Fibroblast of the aortic adventitia (primary cell): Measurements from ENCODE around the gene PDZD7. TPM values are rescaled to one million over a fixed set of nuclear protein-coding genes. Genes with fewer than 3 reads are reported as not detected.
A peak's percentile ranks its signal among the peaks of the same experiment; 100 is the strongest.

Source experiments
- DNase-seq: peaks from one replicate; pipeline ENCODE4 v3.0.0-alpha.2; 2010; ENCODE audit warnings: low read depth
- H3K4me3 ChIP-seq: 2 replicates; pipeline ENCODE4 v1.5.1; 2011; ENCODE audit warnings: low read depth, mild to moderate bottlenecking, control low read depth, low read length, moderate library complexity
- total RNA-seq: library from RNA; depleted of rRNA; stranded (reverse); fragments of >200 nt; gene quantifications from 2 replicates; pipeline ENCODE4 v1.2.3, GENCODE V29; 2012; ENCODE audit warnings: low replicate concordance
- TF ChIP-seq, protein P1 (sequence below): IDR thresholded peaks from 2 replicates; pipeline ENCODE4 v1.5.1; 2011; ENCODE audit warnings: mild to moderate bottlenecking, low read length, control low read depth, inconsistent platforms; ENCODE audit not compliant: insufficient read depth

Gene PDZD7
- total RNA-seq, 1 donor, result 0.27 TPM

DNA sequence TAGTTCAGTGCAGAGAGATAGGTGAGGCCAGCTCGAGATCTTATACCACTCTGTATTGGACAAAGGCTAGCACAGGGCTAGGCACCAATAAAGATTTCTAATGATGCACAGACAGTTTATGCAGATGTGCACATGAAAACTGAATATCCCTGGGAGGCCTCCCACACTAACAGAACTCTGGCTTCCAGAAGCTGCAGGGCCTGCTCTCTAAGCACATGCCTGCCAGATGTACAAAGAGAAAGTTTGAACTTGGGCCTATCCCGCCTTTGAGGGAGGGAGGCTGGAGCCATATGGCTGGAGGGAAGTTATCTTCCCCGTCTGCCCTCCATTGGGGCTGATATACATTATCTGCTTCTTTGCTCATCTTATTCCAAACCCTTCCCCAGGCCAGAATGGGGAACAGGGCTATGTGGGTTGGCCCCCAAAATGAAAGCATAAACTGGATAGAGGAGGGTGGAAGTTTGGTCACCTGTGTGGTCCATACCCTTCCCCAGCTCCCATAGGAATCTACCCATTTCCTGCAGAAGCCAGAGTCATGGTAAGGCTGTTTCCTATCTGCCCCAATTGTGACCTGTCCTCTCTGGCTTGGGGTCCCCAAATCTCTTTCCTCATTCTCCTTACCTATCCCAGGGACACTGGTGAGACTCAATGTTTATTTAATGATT, 34.7 kb upstream of the PDZD7 start:
- peak overlapping the region; percentile 64 for H3K4me3 ChIP-seq
- peak; percentile 71 for DNase-seq
- TF ChIP-seq, protein P1, sequence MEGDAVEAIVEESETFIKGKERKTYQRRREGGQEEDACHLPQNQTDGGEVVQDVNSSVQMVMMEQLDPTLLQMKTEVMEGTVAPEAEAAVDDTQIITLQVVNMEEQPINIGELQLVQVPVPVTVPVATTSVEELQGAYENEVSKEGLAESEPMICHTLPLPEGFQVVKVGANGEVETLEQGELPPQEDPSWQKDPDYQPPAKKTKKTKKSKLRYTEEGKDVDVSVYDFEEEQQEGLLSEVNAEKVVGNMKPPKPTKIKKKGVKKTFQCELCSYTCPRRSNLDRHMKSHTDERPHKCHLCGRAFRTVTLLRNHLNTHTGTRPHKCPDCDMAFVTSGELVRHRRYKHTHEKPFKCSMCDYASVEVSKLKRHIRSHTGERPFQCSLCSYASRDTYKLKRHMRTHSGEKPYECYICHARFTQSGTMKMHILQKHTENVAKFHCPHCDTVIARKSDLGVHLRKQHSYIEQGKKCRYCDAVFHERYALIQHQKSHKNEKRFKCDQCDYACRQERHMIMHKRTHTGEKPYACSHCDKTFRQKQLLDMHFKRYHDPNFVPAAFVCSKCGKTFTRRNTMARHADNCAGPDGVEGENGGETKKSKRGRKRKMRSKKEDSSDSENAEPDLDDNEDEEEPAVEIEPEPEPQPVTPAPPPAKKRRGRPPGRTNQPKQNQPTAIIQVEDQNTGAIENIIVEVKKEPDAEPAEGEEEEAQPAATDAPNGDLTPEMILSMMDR, result no peak

DNA sequence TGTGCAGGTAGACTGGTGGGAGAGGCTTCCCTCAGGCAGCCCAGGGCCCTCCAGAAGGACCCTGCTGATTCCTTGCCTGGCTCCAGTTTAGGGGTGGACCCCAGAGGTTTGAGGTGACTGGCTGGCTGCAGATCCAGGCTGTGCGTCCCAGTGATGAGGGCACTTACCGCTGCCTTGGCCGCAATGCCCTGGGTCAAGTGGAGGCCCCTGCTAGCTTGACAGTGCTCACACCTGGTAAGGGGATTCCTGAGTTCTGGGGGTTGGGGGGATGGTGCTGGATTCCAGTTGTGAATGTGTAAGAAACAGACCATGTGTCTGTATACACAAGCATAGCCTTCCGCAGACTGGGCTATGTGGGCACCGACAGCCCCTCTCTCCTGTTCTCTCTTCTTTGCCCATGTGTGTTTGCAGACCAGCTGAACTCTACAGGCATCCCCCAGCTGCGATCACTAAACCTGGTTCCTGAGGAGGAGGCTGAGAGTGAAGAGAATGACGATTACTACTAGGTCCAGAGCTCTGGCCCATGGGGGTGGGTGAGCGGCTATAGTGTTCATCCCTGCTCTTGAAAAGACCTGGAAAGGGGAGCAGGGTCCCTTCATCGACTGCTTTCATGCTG, 33.6 kb upstream of the PDZD7 start:
- no peak overlapping the region for H3K4me3 ChIP-seq
- DNase-seq, result no peak
- TF ChIP-seq, protein P1, result no peak

DNA sequence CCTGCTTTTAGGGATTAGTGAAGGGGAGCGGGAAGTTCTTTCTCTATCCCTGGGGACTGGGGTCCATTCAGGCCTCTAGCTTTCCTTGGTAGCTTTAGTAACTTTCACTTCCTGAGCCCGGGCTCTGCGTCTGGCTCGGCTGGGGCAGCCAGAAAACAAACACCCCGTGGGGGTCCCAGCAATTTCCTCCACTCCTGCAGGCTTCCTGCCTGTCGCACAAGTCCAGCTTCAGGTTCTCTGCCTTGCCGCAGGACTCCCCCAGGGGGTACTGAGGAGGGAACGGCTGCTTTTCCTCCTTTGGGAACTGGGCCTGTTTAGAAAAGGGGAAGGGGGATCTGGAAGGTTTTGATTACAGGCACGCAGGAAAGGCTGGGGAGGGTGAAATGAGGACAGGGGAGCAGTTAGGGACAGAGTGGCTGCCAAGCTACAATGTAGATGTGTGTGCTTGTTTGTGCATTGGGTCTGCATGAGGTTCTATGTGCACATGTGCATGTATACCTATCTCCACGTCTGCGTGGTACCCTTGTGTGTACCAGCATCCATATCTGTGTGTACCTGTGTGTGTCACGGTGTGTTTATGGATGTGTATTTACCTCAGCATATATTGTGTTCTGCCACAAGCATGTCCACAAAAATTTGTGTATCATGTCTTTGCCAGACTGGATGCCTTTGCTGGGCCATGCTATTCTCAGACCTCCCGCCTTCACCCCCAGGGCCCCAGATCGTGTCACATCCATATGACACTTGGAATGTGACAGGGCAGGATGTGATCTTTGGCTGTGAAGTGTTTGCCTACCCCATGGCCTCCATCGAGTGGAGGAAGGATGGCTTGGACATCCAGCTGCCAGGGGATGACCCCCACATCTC, 32.9 kb upstream of the PDZD7 start:
- TF ChIP-seq, protein P1, result no peak
- DNase-seq, result no peak
- peak overlapping the region; percentile 100 for H3K4me3 ChIP-seq

DNA sequence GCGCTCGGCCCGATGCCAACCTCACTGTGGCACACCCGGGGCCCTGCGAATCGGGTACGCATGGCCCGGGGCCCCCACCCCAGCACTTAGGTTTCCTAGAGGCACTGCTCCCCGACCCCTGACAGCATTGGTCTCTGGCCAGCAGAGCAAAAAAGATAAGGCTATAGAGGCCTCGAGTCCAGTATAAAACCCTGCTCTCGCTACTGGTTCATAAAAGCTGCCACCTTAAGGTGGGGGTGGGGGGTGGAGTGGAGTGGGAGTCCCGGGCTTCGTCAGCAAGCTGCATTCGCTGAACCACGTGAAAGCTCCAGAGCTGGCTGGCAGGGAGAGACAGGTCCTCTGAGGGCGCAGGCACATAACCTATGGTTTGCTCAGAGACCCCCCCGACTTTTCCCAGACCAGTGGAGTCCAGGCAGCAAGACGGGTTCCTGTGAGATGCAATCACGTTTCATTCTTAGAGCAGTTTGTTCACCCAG, 32.2 kb upstream of the PDZD7 start:
- peak overlapping the region; percentile 100 for H3K4me3 ChIP-seq
- TF ChIP-seq, protein P1, result no peak
- no peak for DNase-seq

DNA sequence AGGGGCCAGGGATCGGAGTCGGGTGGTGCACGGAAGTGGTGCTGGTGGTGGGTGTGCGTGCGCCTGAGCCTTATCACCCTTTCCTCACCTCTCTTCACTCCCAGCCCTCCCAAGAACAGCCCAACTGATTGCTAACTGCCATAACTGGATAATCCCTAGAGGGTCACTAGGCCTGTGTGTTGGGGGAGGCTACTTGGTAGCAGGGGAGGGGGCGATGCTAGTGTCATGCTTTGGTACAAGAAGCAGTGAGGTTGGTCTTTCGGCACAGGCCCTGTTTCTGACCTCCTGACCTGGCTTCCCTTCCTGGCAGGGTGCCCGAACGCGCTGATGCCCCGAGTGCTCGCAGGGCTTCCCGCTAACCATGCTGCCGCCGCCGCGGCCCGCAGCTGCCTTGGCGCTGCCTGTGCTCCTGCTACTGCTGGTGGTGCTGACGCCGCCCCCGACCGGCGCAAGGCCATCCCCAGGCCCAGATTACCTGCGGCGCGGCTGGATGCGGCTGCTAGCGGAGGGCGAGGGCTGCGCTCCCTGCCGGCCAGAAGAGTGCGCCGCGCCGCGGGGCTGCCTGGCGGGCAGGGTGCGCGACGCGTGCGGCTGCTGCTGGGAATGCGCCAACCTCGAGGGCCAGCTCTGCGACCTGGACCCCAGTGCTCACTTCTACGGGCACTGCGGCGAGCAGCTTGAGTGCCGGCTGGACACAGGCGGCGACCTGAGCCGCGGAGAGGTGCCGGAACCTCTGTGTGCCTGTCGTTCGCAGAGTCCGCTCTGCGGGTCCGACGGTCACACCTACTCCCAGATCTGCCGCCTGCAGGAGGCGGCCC, 31.5 kb upstream of the PDZD7 start:
- DNase-seq, result no peak
- TF ChIP-seq, protein P1, result peak; percentile 46

DNA sequence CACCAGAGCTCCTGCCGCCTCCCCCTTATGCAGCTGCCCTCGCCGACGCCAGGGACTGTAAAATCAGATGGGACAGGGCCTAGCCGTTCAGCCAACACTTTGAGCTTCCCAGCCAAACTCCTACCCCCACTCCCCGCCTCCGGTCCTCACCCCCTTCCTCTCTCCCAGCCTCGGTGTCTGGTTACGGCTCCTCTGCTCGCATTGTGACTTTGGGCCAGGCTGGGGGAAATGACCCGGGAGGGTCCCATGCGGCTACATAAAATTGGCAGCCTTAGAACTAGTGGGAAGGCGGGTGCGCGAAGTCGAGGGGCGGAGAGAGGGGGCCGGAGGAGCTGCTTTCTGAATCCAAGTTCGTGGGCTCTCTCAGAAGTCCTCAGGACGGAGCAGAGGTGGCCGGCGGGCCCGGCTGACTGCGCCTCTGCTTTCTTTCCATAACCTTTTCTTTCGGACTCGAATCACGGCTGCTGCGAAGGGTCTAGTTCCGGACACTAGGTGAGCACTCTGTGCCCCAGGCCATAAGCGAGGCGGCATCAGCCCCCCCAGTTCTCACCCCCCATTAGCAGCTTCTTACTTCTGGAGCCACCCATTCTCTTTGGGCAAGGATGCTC, 30.8 kb upstream of the PDZD7 start, which contains the start of gene KAZALD1:
KAZALD1 (plus strand) TSS at position 366 of the 608 bp plus-strand sequence. CDS start 604 bp downstream, outside the sequence.
- peak; percentile 81 for DNase-seq
- peak within 1 kb of the TSS; percentile 100 for H3K4me3 ChIP-seq
- TF ChIP-seq, protein P1, result no peak

More for the DNA sequence above, 31.5 kb upstream of the PDZD7 start:
- peak overlapping the region; percentile 100 for H3K4me3 ChIP-seq
